Stimulated activated CD8-positive, alpha-beta memory T cell treated with anti-CD3 and anti-CD28 coated beads, Interleukin-15, amount 100 ng/mL, for 1 hour (primary cell): ENCODE results near the gene PKD1L1.
"Not testable (repeated sequence)": the region's sequence is repeated elsewhere in the genome, so short reads cannot be mapped to it uniquely, and the experiment has no call there.

Experiments used
- DNase-seq: peaks from one replicate; pipeline ENCODE4 v3.0.0-alpha.2; 2020; ENCODE audit warnings: low read depth

The PKD1L1 gene

DNA sequence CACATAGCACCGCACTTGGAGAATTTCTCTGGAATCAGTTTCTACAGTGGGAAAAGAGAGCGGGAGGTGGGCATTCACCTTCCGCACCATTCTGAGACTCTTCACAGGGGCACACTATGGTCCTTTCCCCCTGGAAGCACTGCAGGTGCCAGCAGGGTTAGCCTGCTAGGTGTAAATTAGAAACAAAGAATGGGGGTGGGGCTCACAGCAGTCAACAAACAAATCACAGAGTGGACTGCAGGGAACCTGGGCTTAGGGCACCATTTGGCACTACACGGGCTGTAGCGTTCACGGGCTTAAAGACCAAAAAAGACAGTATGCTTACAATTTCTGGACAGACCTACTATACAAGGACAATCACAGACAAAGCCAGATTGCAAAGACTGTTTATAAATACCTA, 8.0 kb upstream of the PKD1L1 start:
- DNase-seq, result no peak

DNA sequence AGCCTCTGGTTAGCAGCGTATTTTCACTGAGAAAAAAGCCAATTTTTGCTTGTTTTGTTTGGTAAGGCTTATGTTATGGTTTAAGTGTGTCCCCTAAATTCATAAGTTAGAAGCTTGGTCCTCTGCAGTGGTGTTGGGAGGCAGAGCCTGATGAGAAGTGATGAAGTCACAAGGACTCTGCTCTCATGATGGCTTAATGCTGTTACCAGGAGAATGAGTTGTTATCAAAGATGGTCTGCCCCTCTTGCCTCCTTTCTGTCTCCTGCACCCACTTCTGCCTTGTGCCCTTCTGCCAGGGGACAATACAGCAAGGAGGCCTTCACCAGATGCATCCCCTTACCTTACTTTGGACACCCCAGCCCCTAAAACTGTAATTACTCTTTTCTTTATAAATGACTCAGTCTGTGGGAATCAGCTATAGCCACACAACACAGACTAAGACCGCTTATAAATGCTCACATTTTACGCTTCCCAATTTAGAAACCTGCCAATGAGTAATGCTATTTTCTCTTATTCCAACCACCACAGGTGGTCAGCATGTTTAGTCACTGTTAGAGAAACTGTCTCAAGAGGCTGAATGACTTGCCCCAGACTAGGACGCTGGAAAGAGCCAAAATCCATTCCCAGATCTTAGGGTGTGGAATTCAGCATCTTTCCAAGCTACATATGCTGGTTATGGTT, 6.1 kb upstream of the PKD1L1 start:
- DNase-seq, result no peak

DNA sequence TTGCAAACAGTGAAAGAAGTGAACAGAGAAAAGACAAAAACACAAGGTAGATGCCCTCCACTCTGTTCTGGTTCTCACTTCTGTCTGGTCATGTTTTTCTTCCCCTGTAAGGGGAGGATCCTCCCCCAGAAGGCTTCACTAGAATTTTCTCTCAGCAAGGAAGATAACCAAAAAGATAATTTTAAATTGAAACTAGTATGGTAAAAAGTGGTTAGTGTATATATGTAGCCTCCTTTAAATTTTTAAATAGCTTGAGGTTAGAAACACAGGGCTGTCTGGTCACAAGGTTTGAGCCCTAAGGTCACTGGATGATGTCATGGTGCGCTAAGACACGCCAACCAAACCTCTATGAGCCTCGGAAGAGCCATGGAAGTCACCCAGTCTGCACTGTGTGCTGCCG, 5.6 kb upstream of the PKD1L1 start:
- no peak for DNase-seq

DNA sequence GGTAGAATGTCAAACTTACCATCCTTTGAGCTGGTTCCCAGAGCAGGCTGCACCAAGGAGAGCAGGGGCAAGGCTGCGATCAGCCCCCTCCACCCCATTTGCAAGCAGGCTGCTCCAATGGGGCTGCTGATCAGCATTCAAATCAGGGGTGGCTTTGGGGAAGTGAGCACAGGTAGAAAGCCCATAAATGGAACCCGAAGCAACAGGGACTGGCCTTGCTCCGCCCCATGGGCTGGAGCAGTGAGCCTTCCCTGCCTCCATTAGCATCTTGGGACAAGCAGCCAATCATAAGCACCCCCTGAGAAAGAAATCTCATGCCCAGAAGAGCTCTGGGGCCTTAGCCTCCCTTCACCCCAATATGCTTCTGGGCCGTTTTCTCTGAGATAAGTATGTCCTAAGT, 4.0 kb upstream of the PKD1L1 start:
- DNase-seq, result no peak

DNA sequence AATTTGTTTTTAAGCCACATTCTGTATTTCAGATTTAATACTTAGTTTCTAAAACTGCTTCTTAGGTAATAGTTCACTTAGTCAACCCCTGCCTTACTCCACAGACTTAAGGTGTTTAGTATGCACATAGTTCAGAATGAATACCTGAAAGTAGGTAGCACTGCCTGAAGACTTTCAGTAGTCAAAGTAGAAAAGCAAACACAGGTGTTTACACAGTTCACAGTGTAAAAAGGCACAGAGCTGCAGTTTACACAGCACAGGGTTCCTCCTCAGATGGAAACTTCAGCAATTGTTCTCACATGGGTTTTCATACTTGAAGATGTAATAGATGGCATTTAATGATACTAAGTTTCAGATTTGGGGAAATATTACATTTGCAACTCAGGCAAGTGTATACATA, 3.1 kb upstream of the PKD1L1 start:
- DNase-seq, result no peak

DNA sequence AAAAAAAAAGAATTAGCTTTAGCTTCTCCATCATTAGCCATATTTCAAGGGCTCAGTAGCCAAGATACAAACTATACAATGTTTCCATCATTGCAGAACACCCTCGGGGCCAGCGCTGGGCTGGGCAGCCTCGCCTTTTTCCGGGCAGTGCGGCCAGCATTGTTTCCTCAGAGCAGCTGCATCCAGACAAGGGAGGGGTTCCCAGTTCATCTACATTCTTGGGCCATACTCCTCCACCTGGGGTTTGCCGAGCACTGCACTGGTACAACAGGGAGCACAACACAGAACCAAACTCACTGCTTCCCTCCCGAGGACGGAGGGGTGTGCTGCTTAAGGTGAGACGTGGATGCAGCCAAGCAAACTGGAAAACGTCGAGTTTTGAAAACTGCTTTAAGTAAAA, 2.4 kb upstream of the PKD1L1 start:
- DNase-seq, result no peak

DNA sequence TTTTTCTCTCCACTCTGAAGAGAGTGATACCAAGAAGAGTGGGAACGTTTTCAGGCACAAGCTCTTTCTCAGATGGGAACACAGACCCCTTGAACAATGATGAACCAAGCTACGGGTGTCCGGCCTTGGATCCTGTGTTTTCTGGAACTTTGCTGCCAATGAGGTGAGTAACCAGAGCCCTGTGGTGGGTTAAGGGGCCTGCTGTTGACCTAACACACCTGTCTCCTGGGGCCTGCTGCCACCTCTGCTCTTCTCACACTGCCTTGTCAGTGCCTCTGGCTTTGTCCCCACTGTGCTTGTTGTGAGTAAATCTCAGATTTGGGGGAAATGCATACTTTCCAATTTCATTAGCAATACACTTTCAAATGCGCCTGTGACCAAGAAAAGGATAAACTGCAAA, 1.4 kb upstream of the PKD1L1 start:
- no peak for DNase-seq

DNA sequence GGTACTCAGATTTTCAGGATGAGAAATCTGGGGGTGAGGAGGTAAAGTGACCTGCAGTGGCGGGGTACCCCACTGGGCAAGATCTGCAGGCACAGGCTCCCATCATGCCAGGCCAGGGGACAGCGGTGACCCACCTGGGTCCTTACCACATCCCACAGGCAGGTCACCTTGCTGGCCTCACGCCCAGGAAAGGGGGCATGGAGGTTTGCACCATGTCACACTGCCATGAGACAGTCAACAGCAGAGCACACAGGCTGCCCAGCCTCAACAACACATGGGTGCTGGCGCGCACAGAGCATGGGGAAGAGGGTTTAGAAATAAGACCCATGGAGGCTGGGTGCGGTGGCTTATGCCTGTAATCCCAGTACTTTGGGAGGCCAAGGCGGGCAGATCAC, 914 bp downstream of the PKD1L1 start:
- no peak for DNase-seq

DNA sequence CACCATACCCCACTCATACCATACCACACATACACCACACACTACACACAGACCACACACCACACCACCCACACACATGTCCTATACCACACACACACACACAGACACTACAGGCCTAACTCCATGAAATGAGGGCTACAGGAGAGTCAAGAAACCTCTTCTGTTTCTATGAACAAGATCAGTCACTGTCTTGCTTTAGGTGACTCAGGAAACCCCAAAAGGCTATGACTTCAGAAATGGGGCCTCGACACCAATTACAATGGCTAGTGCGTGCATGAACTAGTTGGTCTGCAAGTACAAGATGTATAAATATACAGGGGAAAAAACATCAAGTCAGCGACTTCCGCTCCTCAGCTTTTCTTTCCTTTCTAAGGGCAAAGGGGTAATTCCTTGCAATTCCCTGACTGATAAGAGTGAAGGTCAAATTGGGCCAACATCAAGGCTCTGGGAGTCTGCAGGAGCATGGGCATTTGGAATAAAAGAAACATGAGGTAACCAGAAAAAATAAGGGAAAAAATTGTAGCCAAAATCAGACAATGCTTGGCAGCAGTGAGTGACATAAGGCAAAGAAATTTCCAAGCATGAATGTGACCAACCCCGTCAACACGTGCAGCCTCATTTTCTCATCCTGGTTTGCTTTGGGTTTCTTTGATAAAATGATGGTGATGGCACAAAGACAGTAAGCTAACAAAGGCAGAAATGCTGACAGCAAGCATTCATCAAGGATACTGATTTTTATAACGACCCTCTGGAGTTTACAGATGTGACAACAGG, 1.5 kb downstream of the PKD1L1 start:
- no peak for DNase-seq

DNA sequence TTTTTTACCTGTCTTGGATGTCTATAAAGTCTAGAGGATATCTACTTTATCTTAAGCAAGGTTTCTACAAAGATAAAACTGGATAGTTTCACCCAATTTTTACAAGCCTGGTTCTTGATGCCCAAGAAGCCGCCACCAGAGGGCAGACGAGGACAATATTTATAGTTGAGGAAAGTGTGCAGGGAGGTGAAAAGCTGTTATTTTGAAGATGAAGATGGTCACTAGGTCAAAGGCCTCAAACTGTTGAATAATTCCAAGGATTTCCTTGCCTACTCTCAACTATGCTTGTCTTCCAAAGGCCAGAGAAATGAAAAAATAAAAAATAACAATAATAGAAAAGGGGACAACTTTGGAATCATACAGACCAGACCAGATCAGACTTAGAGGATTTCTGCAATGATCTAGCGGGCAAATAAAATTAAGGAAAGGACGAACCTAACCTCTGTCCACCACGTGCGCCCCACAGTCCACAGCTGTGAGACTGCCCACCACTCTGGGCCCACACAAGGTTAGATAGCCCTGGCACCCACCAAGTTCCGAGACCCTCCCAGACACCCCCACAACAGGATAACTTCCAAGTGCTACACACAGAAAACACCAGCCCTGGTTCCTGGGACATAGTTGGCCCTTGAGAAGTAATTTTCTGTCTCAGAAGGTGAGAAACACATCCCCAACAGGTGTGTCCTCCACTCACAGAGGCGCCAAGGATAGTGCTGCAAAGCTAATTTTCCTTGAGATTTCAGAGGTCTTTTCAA, 2.8 kb downstream of the PKD1L1 start:
- peak; percentile 70 for DNase-seq

DNA sequence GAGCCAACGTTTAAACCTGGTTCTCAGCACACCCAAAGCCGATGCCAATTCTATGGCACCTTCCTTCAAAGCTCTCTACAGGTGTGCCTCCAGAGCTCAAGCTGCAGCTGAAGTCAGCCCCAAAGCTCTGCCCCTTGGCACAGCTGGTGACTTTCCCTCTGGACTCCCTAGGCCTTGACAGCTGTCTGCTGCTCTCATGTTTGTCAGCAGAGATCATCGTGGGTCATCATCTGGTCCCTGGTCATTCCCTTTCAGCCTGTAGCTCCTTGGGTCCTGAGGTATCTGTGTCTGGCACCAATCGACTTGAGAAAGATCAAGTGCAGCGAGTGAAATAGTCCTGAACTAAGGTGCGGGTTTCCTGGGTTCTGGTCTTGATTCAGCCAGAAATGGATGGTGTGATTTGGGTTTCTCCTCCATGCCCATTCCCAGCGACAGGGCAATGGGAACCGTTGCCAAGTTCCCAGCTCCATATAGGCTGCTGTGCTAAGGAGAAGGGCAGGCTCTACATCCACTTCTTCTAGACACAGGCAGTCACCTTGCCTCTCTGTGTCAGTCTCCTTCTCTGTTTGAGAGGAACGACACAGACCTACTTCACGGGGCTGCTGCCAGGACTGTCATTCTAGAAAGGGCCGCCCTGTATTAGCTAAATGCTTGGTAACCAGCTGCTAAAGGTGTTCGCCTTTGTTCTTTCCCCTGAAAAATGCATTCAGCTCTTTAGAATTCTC, 3.6 kb downstream of the PKD1L1 start:
- DNase-seq, result no peak

DNA sequence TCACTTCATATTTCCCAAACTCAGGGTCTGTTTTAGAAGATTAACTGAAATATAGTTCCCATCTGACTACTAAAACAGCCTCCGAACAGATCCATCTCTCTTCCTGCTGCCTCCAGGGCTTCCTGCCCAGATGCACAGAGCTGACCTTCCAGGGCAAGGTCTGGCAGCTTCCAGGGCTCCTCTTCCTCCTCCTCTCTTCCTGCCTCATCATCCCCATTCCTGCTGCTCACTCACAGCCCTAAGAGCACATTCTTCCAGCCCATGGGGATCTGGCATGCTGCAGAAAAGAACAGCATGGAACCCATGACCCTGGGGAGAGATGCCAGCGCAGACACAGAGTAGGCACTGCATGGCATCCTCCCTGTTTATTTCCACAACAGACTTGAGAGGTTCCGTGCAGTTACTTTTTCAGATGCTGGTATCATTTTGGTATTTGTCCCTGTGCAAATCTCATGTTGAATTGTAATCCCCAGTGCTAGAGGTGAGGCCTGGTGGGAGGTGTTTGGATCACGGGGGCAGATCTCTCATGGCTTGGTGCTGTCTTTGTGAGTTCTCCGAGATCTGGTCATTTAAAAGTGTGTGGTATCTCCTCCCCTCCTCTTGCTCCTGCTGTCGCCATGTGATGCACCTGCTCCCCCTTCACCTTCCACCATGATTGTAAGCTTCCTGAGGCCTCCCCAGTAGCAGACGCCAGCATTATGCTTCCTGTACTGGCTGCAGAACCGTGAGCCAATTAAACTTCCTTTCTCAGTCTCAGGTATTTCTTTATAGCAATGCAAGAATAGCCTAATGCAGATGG, 4.4 kb downstream of the PKD1L1 start:
- no peak for DNase-seq

DNA sequence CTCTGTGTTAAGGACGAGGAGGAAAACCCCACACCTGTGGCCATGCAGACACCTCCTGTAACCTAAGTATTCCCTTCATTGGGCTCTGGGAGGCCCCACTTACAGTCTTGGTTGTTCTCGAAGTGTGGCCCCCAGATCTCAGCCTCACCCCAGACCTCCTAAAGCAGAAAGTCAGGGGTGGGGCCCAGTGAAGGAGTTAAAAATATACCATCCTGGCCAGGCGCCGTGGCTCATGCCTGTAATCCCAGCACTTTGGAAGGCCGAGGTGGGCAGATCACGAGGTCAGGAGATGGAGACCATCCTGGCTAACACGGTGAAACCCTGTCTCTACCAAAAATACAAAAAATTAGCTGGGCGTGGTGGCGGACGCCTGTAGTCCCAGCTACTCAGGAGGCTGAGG, 5.6 kb downstream of the PKD1L1 start:
- not testable (repeated sequence) for DNase-seq

DNA sequence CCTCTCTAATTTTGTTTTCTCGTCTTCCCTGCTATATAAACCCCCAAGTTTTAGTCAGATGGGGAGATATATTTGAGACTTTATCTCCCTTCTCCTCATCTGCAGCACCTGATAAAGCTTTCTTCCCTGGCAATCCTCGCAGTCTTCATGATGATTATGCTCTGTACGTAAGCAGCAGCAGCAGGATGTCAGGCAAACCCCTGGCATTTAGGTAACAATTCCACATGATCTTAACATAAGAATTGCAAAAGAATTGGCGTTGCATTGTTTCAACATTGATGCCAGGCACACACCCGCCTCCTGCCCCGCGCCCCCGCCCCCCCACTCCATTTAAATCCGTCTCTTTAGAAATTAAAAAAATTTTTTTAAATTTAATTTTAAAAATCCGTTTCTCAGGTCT, 6.1 kb downstream of the PKD1L1 start:
- DNase-seq, result no peak

DNA sequence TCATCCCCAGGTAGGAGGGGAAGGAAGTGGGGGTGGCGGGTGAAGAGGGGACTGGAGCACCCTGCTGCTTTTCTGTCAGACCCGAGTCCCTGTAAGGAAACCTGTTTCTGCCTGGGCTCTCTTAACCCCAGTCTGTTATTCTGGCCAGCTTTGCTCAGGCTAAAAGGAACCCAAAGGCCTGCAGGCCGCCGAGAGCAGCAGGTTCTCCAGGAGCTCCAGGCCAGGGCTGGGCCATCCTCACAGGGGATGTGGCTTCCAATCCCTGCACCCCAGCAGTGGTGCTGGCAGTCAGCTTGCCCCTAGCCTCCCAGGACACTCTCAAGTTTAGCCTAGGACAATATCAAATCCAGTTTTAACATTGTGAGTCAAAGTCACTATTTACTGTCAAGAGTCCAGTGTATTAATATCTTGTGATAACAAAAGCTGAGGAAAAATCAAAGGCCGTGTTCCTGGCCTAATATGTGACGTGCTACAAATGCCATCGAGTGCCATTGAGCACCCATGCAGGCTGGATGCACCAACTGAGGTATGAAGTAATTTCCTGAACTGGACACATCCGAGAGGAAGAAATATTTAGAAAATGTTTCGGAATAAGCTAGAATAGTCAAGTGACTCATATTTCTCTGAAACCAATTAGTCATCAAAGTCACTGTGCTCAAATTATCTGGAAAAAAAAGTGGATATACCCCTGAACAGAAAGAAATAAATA, 7.0 kb downstream of the PKD1L1 start:
- no peak for DNase-seq

DNA sequence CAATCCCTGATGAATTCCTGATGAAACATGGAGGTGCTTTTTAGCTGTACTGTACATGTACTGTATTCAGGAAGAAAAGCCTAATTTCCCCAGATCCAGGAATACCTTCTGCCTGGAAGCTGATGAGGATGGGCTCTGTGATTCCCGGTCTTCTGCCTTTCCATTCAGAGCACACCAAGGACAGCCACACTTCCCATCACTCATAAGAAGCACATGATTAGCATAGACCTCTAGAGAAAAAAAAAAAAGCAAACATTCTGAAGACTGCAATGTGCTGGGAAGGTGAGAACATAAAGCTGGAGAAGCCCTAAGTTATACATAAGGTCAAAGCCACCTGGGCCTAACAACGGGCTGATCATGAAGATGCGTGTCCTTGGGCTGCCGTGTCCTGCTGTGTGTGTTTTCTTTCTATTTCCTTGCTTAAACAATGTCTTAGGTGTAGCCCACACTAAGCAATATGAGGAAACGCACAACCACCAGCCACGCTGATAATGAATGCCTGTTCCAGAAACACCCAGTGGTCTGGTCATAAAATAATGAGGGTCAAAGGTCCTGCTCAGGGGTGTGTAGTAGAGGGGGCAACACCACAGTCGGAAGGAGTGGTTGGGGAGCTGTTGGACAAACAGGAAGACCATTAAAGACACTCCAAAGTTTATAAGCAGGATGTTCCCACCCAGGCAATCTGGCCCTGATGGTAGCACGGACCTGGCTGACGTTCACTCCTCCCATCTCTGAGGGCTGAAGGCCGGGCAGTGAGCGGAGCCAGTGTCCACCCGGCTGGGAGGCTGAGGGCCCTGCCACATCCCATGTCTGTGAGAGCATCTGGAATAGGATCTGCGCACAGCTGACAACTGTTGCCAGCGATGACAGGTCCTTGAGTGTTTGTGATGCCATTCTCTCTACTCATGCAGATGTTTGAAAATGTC, 7.9 kb downstream of the PKD1L1 start:
- no peak for DNase-seq

DNA sequence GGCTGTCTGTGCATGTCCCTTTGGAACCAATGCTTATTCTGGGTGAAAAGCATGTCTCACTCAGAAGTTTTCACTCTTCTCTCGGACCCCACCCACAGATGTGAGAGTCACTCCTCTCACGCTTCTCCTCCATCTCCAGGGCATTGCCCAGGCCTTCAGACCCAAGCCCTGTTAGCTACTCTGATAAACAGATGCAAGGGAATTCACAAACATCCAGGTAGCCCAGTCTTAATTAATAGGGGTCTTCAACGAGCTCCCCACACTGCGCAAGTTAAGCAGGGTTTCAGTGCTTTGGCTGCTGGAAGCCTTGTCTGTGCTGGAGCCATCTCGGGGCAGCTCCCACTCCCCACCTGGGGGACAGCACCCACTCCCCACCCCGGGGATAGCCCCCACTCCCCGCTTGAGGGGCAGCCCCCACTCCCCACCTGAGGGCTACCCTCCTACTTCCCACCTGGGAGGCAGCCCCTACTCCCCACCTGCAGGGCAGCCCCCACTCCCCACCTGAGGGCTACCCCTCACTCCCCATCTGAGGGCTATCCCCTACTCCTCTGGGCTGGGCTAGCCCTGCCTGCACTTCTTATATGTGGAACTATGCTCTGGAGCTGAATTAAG, 8.7 kb downstream of the PKD1L1 start:
- DNase-seq, result no peak

DNA sequence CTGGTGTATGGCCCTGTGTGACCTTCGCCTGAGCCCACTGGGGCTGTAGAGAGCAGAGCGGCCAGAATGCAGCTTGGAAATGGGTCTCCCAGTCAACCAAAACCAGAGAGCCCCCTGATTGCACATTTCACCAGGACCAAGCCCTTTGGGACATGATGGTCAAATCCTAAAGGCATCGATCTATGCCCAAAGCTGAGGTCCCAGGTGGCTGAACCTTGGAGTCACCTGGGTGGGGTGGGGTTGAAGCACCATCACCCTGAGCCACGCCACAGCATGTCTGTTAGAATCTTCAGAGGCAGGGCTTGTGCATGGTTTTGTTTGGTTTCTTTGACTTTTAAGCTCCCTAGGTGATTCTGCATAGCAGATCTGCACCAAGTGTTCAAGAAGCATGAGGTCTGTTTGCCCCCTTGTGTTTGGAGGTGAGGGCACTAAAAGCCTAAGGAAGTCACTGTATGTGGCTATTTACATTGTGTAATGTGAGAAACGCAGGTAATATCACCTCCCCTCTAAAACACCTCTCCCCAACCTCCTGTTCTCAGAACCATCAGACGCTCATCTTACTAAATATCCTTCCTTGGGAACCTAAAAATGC, 9.6 kb downstream of the PKD1L1 start:
- no peak for DNase-seq
